ENCODE data around the gene CDKN2B-AS1.
A peak's percentile ranks its signal among the peaks of the same experiment; 100 is the strongest.

The CDKN2B-AS1 gene

GRCh38 chr9:21982861-21983560 lies 11.6 kb upstream of the CDKN2B-AS1 start:
- DNase-seq (ENCODE audit: low read depth), result no peak

DNA sequence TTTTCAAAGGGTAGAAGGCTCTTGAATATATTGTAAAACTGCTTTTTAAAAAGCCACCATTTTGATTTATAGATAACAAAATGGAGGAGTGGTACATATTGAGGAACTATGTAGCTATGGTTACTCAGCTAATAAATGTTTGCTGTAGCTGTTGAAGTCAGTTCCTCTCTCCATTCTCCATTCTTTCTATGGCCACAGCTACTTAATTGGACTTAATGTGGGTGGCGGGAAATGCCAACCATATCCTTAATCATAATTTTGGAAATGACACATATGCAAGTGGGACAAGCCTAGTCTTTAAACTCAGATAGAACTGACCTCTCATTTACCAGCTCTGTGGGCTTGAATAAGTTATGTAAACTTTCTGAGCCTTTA lies 11.0 kb upstream of the CDKN2B-AS1 start:
- no peak for DNase-seq (ENCODE audit: low read depth)

- DNase-seq (ENCODE audit: low read depth), result no peak
These were observed 10.5 kb upstream of the CDKN2B-AS1 start for GRCh38 chr9:21984101-21984500.

GRCh38 chr9:21985964-21986667 lies 8.5 kb upstream of the CDKN2B-AS1 start:
- no peak for DNase-seq (ENCODE audit: low read depth)

- DNase-seq (ENCODE audit: low read depth), result no peak
These were observed 6.3 kb upstream of the CDKN2B-AS1 start for GRCh38 chr9:21988056-21988990.

DNA sequence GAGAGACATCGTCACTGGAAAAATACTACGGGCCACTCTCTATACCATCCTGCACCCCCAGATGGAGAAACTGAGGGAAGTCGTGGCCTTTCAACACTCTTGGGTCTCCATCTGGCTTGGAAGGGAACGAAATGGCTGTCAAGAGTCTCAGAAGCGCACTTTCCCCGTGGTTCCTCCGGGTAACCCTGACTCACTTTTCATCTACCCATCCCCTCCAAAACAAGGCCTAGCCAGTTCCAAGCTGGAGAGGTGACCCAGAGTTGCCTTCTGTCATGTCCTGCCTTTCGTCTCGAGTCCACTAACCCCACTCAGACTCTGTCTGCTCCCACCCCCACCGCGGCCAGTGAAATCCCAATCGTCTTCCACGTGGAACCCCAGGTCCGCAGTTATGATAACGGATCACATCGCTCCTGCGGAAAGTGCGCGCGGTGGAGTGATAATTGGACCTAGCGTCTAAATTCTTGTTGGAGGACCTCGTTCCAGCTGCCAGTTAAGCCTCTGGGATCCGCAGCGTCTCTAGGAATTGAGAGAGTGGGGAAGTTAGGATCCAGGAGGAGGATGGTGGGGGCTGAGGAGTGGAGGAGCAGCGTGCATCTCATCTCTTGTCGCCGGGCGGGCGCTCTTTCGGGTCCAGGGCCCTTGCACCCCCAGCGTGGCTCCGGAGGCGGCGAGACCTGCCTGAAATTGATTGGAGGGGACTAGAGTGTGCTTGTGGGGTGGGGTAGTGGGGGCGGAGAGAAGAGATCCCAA lies 5.0 kb upstream of the CDKN2B-AS1 start:
- DNase-seq (ENCODE audit: low read depth), result no peak

- DNase-seq (ENCODE audit: low read depth), result no peak
These were observed 3.3 kb upstream of the CDKN2B-AS1 start for GRCh38 chr9:21991072-21991959.

- DNase-seq (ENCODE audit: low read depth), result no peak
These were observed 1.6 kb upstream of the CDKN2B-AS1 start for GRCh38 chr9:21993007-21993406.

GRCh38 chr9:21993893-21994555 lies 567 bp upstream of the CDKN2B-AS1 start, which contains the start of gene CDKN2A:
Gene CDKN2A (minus strand): TSS chr9:21994392.
- no peak for DNase-seq (ENCODE audit: low read depth)

GRCh38 chr9:21995006-21995665 lies 545 bp downstream of the CDKN2B-AS1 start:
- DNase-seq (ENCODE audit: low read depth), result peak; percentile 58

- DNase-seq (ENCODE audit: low read depth), result no peak
These were observed 1.2 kb downstream of the CDKN2B-AS1 start for GRCh38 chr9:21995666-21996398.

DNA sequence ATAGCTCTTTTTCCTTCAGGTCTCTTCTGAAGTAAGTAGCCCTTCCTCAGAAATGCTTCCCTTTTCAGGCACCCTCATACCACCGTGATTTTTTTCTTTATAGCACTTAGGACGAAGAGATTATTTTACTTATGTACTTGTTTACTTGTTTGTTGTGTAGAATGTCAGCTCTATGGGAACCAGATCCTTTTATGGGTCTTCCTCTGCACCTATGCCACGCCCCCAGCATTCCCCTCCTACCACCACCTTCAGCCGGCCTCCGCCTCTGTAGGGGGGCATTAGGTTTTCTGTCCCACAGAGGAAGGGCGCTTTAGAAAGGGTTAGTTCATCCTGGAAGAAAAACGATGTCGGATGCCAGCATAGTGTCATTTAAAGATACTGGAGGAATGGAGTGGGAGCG lies 1.8 kb downstream of the CDKN2B-AS1 start:
- DNase-seq (ENCODE audit: low read depth), result no peak

DNA sequence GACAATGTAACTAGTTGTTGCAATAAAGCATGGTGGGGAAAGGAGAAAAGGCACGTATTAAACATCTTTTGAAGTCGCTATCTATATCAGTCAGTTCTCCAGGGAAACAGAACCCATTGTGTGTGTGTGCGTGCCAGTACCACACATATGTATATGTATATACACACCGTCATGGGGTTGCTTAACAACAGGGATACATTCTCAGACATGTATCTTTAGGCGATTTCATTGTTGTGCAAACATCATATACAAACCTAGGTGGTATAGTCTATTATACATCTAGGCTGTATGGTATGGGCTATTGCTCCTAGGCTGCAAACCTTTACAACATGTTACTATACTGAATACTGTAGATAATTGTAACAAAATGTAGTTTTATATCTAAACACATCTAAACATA lies 2.3 kb downstream of the CDKN2B-AS1 start:
- DNase-seq (ENCODE audit: low read depth), result no peak

GRCh38 chr9:21997480-21997879 lies 2.9 kb downstream of the CDKN2B-AS1 start:
- DNase-seq (ENCODE audit: low read depth), result no peak

DNA sequence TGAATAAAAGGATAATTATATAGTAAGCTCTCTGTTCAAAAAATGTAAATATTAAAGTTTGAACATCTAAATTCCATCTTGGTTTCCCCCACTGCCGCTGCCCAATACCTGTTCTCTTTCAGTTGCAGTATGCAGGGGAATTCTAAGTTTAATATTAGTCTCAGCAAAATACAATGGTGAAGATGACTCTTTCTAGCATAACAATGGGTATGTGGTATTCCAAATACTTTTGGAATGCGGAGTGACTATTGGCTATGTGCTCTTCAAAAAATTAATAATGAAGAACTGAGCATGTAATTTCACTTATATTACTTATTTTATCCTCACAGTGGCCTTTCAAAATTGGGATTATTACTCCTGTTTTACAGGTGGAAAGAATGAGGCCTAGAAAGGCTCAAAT lies 3.4 kb downstream of the CDKN2B-AS1 start:
- DNase-seq (ENCODE audit: low read depth), result no peak

GRCh38 chr9:22002038-22002437 lies 7.4 kb downstream of the CDKN2B-AS1 start:
- DNase-seq (ENCODE audit: low read depth), result no peak

GRCh38 chr9:22005021-22005701 lies 10.6 kb downstream of the CDKN2B-AS1 start:
- DNase-seq (ENCODE audit: low read depth), result no peak
